DMS53 treated with DMSO at 0.1 percent for 48 hours (cell line): ENCODE data around the gene TEX51.

Experiments
- DNase-seq: peaks from one replicate; lab custom pipeline; 2025; ENCODE audit not compliant: unreplicated experiment; lab: John Stamatoyannopoulos, UW

Gene TEX51

DNA sequence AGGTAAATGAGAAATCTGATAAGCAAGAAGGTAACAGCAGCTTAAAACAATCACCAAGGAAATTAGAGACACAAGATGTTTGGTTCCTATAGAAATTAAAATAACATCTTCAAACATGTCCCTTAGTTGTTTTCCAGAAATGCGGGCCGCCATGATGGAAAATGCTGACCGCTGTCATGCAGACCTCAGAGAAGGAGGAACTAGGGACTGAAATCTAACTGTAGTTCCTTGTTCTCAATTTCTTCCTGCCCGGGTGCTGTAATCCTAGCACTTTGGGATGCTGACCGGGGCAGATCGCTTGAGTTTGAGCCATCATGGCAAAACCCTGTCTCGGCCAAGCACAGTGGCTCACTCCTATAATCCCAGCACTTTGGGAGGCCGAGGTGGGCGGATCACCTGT, 51.1 kb downstream of the TEX51 start:
- no peak for DNase-seq

DNA sequence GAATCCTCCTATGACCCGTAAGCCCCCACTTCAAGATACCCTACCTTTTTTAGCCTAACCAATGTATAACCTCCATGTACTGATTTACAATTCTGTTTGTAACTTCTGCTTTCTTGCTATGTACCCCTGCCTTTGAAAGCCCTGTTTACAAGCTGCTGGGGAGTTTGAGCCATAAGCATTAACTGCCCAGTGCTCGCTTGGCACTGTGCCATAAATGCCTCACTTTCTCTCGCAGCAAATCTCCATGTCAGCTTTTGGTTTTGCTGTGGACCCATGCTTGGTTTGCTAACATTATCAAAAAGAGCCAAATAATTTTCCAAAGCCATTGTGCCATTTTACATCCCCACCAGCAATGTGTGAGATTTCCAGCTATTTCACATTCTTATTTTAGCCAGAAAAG, 51.8 kb downstream of the TEX51 start:
- no peak for DNase-seq
